Mucosa of descending colon (tissue), 3 donors: Measurements from ENCODE around the gene NFIB. TPM values are rescaled to one million over a fixed set of nuclear protein-coding genes. Genes with fewer than 3 reads are reported as not detected.

Experiments used
- ATAC-seq: fragments of 200-7000 bp; cut with Tn5 transposase; one replicate; pipeline ENCODE4 v1.9.1; 2020; ENCODE audit warnings: mild to moderate bottlenecking, moderate library complexity
- DNase-seq, 3 donors: peaks; one replicate each; pipeline ENCODE4 v3.0.0-alpha.2; 2020
- H3K36me3 ChIP-seq: fragments of 200-600 bp; one replicate; pipeline ENCODE4 v1.8.0; 2021; ENCODE audit warnings: low read depth, mild to moderate bottlenecking
- H3K4me1 ChIP-seq: fragments of 200-600 bp; one replicate; pipeline ENCODE4 v1.8.0; 2021; ENCODE audit warnings: low read depth, mild to moderate bottlenecking
- H3K4me3 ChIP-seq: fragments of 200-600 bp; one replicate; pipeline ENCODE4 v1.8.0; 2021; ENCODE audit warnings: mild to moderate bottlenecking
- H3K9me3 ChIP-seq: fragments of 200-600 bp; one replicate; pipeline ENCODE4 v1.8.0; 2021; ENCODE audit warnings: mild to moderate bottlenecking
- intact Hi-C, 2 donors: fragments of 100-400 bp; cut with DNase I in 1 of 2; cut with micrococcal nuclease in 1 of 2; formaldehyde crosslinking; loops; one replicate each; pipeline versions ENCODE4 v1.11.0 to v1.11.1; 2022; cut with DNase I, micrococcal nuclease
- total RNA-seq, 3 donors: library from RNA; stranded (reverse); fragmentation: NEBNext Ultra II Directional in 2 of 3; extraction: Animal tissue kit (Norgen Biotek cat#: 25700) in 2 of 3; gene quantifications; one replicate each; pipeline versions ENCODE4 v1.2.1 to v1.2.4, GENCODE V29; 2021 to 2023
- TF ChIP-seq, protein P1 (sequence below): fragments of 200-600 bp; IDR thresholded peaks from one replicate; pipeline ENCODE4 v1.8.0; 2022; ENCODE audit warnings: antibody characterized with exemption, mild to moderate bottlenecking
- donor health status: DM: no; HTN: no; CAD: no; lungs with moderate emphysema.
- donor health status: DM: no; HTN: no; CAD: no.
- donor health status: DM: no; HTN: yes; CAD: no.

Gene NFIB
- total RNA-seq, 3 donors from 2014 or later: 59.7 to 85.5 (median 62.6) TPM

- DNase-seq (no peak), ATAC-seq (no peak)
- H3K4me1 ChIP-seq: peaks cover 16% of the 10 kb centered on the region
- H3K4me3 ChIP-seq: no peak overlapping the region
- no peaks in the 10 kb centered on the region for H3K36me3 ChIP-seq
- intact Hi-C loops: no loop called here
- TF ChIP-seq, protein P1, sequence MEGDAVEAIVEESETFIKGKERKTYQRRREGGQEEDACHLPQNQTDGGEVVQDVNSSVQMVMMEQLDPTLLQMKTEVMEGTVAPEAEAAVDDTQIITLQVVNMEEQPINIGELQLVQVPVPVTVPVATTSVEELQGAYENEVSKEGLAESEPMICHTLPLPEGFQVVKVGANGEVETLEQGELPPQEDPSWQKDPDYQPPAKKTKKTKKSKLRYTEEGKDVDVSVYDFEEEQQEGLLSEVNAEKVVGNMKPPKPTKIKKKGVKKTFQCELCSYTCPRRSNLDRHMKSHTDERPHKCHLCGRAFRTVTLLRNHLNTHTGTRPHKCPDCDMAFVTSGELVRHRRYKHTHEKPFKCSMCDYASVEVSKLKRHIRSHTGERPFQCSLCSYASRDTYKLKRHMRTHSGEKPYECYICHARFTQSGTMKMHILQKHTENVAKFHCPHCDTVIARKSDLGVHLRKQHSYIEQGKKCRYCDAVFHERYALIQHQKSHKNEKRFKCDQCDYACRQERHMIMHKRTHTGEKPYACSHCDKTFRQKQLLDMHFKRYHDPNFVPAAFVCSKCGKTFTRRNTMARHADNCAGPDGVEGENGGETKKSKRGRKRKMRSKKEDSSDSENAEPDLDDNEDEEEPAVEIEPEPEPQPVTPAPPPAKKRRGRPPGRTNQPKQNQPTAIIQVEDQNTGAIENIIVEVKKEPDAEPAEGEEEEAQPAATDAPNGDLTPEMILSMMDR: no peak
- no peaks in the 10 kb centered on the region for H3K9me3 ChIP-seq
Observed at GRCh38 chr9:14207352-14207995, 106.5 kb downstream of the NFIB start.

- ATAC-seq (no peak), DNase-seq (no peak)
- H3K4me3 ChIP-seq: no peak overlapping the region
- H3K9me3 ChIP-seq: no peaks in the 10 kb centered on the region
- H3K4me1 ChIP-seq: peaks cover 4% of the 10 kb centered on the region
- TF ChIP-seq, protein P1: no peak
- intact Hi-C loops: no loop called here
- no peaks in the 10 kb centered on the region for H3K36me3 ChIP-seq
Observed at GRCh38 chr9:14205463-14205862, 108.5 kb downstream of the NFIB start.

- ATAC-seq (peak; percentile 92), DNase-seq (peak; percentile 79 to 85 (median 81))
- Histone ChIP-seq H3K36me3 (no peaks in the 10 kb centered on the region), H3K4me3 (no peak overlapping the region), H3K4me1 (peaks cover 4% of the 10 kb centered on the region), H3K9me3 (no peaks in the 10 kb centered on the region)
- intact Hi-C loops: no loop called here
- TF ChIP-seq, protein P1: no peak
Observed at GRCh38 chr9:14203356-14204056, 110.4 kb downstream of the NFIB start.

DNA sequence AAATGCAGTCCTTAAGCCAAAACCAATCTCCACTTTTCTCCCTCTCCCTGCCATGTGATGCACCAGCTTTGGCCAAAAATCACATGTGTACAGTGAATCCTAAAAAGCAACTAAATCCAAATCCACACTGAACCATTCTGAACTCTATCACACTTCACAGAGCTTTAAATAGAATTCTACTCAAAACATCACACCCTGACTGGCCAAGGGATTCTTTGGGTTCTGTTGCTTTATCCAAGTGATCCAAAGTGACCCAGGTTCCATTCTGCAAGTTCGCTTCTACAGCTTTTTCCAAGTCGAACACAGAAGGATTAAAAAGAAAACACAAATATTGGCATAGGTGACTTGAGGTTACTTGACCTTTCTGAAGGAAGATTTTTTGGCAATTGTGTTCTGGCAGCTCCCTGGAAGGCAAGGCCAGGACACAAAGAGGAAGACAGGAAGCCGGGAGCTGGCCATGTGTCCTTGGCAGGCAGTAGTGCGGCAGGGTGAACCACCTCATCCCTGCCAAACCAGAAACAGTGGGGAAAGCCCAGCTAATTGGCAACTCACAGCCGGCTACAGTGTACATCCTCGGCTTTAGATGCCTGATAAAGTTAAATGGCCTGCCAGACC, 115.0 kb downstream of the NFIB start:
- Histone ChIP-seq H3K4me3 (no peak overlapping the region), H3K36me3 (no peaks in the 10 kb centered on the region), H3K4me1 (no peaks in the 10 kb centered on the region), H3K9me3 (no peaks in the 10 kb centered on the region)
- peak; percentile 74 for ATAC-seq
- peak; percentile 42 to 67 (median 44) for DNase-seq
- intact Hi-C loops: no loop called here
- TF ChIP-seq, protein P1: no peak

GRCh38 chr9:14198047-14198840, 115.7 kb downstream of the NFIB start:
- TF ChIP-seq, protein P1: no peak
- ATAC-seq: no peak

More at GRCh38 chr9:14198047-14198840, 115.7 kb downstream of the NFIB start:
- intact Hi-C loops: no loop called here
- DNase-seq: no peak
- no peaks in the 10 kb centered on the region for H3K36me3 ChIP-seq
- no peaks in the 10 kb centered on the region for H3K4me1 ChIP-seq
- H3K9me3 ChIP-seq: no peaks in the 10 kb centered on the region
- no peak overlapping the region for H3K4me3 ChIP-seq
